Muscle of back (tissue), 11 donors: ENCODE measurements around the gene RGS2. TPM values are rescaled to one million over a fixed set of nuclear protein-coding genes. Genes with fewer than 3 reads are reported as not detected.

Experiments
- DNase-seq, 3 donors: peaks; one replicate each; pipeline versions ENCODE4 v3.0.0 to v3.0.0-alpha.2; 2013
- polyA plus RNA-seq, 10 donors: library from polyadenylated mRNA; unstranded; fragments of 120-200 nt; gene quantifications; one replicate each; pipeline ENCODE4 v1.2.1, GENCODE V29; 2013; ENCODE audit not compliant: insufficient read length in 10 of 10

Gene RGS2
- polyA plus RNA-seq, 10 donors = 84.3 to 139 (median 107) TPM

GRCh38 chr1:192826791-192827546, 18.1 kb downstream of the RGS2 start:
- DNase-seq = no peak

GRCh38 chr1:192830595-192831246, 21.9 kb downstream of the RGS2 start:
- DNase-seq = peak in 1 of 3 donors; percentile 34

GRCh38 chr1:192831706-192832355, 23.0 kb downstream of the RGS2 start:
- no peak for DNase-seq

- no peak for DNase-seq
These were observed 23.7 kb downstream of the RGS2 start for GRCh38 chr1:192832492-192832891.

GRCh38 chr1:192835116-192835515, 26.3 kb downstream of the RGS2 start:
- no peak for DNase-seq

GRCh38 chr1:192839162-192840066, 30.6 kb downstream of the RGS2 start:
- DNase-seq = no peak

- DNase-seq = no peak
These were observed 35.5 kb downstream of the RGS2 start for GRCh38 chr1:192844360-192844759.

- DNase-seq = no peak
These were observed 38.1 kb downstream of the RGS2 start for GRCh38 chr1:192846950-192847349.

- peak in 2 of 3 donors; percentile 16 to 26 for DNase-seq
These were observed 40.2 kb downstream of the RGS2 start for GRCh38 chr1:192849011-192849410.

GRCh38 chr1:192849442-192849841, 40.6 kb downstream of the RGS2 start:
- DNase-seq = no peak

GRCh38 chr1:192852001-192852947, 43.4 kb downstream of the RGS2 start:
- no peak for DNase-seq

- no peak for DNase-seq
These were observed 49.6 kb downstream of the RGS2 start for GRCh38 chr1:192858456-192858855.

- DNase-seq = no peak
These were observed 51.0 kb downstream of the RGS2 start for GRCh38 chr1:192859808-192860207.

- DNase-seq = no peak
These were observed 51.8 kb downstream of the RGS2 start for GRCh38 chr1:192860478-192861185.

- DNase-seq = no peak
These were observed 53.0 kb downstream of the RGS2 start for GRCh38 chr1:192861860-192862259.

Other genes with a start within 250 kb of the RGS2 start
- 1 to 10 TPM; 1.1 to 8.2 (median 3.5) TPM for gene RGS1, start 233.3 kb upstream of the RGS2 start, polyA plus RNA-seq
- gene RGS13, start 172.9 kb upstream of the RGS2 start, polyA plus RNA-seq = 1 to 10 TPM in 1 of 10 donors, under 1 TPM in 9; 0.22 to 1.1 (median 0.73) TPM